HG03558 (cell line): ENCODE results near the gene PLD1.
"Not testable (repeated sequence)": the region's sequence is repeated elsewhere in the genome, so short reads cannot be mapped to it uniquely, and the experiment has no call there.

Experiments
- ATAC-seq: cut with Tn5 transposase; IDR thresholded peaks from one replicate; pipeline ENCODE4 v1.9.1; 2021; ENCODE audit warnings: moderate number of reproducible peaks; ENCODE audit not compliant: unreplicated experiment; ENCODE audit errors: extremely low read depth

PLD1 gene

DNA sequence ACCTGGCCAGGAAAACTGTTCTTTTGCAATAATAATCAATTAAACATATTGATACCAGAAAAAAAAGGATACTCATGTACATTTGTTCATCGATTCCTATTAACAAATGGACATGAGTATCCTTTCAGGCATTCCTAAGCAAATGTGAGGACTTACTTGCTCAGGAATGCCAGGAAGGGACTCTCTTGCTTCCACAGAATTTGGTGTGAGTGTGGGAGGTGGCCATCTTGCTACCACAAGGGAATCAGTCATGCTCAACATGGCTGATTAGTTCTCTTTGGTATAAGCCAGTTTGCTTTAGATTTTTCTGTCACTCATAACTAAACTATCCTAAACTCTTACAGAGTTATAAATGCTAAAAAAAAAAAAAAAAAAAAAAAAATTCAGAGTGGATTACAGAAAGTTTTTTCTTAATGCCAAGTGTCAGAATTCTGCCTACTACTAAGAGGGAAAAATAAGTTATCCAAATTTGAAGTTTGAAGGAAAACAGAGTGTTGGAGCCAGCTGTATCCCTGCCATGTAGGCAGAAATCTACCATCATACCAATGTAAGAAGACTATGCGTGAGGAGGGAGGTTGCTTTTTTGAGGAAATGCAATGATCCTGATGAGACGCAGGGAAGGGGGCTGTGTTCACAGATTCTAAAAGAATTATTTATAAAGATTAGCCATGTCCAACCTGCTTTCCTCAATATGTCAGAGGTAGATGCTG is 98.7 kb downstream of the PLD1 start:
- no peak for ATAC-seq

DNA sequence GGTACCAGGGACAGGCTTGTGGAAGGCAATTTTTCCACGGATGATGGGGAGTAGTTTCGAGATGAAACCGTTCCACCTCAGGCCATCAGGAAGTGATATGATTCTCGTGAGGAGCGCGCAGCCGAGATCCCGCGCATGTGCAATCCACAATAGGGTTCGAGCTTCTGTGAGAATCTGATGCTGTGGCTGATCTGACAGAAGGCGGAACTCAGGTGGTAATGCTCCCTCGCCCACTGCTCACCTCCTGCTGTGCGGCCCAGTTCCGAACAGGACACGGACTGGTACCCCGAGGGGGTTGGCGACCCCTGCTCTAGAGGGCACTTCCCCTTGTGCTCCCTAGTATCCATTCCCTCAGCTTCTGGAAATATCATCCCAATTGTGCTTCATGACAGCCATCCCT is 99.9 kb downstream of the PLD1 start:
- ATAC-seq = no peak

DNA sequence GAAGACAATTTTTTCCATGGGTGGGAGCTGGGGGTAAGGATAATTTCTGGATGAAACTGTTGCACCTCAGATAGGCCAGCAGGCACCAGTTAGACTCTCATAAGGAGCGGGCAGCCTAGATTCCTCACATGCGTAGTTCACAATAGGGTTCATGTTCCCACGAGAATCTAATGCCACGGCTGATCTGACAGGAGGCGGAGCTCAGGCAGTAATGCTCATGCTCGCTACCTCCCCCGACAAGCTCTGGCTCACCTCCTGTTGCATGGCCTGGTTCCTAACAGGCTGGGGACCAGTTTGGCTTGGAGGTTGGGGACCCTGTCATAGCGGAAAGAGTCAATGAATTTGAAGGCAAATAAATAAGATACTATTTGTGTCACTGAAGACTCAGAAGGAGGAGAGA is 105.5 kb downstream of the PLD1 start:
- ATAC-seq = no peak

- no peak for ATAC-seq
Observed at GRCh38 chr3:171704002-171704401, 106.3 kb downstream of the PLD1 start.

DNA sequence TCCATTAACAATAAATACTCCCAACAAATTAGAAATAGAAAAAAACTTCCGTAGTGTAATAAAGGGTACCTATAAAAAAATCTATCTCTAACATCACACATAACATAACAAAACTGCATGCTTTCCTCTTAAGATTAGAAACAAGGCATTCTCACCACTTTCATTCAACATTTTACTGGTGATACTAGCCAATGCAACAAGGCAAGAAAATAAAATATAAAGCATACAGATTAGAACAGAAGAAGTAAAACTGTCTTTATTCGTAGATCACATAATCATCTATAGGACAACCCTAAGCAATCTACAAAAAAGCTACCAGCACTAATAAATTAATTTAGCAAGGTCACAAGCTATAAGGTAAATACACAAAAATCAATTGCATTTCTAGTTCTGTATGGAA is 107.1 kb downstream of the PLD1 start:
- ATAC-seq = no peak

DNA sequence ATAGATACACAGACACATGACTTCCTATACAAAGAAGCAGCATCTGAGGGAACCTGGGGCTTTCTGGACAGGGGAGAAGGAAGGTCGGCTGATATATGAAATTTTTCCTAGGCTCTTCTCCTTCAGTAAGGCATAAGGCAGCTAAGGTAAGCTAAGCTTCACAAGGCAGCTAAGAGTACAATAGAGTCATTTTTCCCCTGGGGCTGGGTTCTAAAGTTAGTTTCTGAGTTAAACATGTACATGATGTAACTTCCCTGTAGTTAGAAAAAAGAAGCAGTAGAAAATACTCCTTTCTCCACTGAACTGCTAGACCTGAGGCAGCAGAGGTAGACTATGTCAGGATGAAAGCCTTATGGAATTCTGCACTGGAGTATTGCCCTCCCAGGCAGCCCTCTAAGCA is 109.6 kb downstream of the PLD1 start:
- ATAC-seq = no peak

GRCh38 chr3:171700157-171700556 is 110.1 kb downstream of the PLD1 start:
- ATAC-seq = no peak

DNA sequence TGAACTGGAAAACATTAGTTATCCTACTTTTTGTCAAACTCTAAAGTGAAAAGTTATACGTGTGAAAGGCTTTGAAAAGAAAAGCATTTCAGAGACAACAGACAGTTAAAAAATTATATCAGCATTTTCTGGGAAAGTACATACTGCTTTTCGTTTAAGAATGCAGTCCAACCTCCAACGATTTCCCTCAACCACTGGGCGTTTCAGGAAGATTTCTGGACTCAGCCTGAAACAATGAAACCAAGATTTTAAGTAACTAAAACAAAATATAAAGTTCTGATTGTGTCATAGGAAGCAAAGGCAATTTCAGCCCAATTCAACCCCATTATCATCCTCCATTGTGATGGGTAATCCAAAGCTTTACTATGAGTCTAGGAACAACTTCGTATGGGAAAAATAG is 110.7 kb downstream of the PLD1 start:
- ATAC-seq = no peak

DNA sequence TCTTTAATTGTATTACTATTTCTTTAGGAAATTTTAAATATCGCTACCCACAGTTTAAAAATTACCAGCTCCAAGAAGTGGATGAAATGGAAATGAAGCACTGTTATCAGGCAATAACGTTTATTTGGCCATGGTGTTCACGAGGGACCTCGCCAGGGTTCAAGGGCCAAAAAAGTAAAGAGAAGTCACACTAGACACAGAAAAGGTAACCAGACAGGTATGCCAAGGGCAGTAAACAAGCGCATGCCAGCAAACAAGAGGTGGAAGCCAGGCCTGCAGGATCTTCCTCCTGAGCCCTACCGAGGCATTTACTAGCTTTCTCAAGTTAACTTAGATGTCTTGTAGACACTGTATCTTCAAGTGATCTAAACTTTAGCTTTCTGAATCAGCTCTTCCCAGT is 113.5 kb downstream of the PLD1 start:
- no peak for ATAC-seq

GRCh38 chr3:171695426-171695825 is 114.9 kb downstream of the PLD1 start:
- ATAC-seq = no peak

GRCh38 chr3:171694888-171695287 is 115.4 kb downstream of the PLD1 start:
- ATAC-seq = no peak

DNA sequence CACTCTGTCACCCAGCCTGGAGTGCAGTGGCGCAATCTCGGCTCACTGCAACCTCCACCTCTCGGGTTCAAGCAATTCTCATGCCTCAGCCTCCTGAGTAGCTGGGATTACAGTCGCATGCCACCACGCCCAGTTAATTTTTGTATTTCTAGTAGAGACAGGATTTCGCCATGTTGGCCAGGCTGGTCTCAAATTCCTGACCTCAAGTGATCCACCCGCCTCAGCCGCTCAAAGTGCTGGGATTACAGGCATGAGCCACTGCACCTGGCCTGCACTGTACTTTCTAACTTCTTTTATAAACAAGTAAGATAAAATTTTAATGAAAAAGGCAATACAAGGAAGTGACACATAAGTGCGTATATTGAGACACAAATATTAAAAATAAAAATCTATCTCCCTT is 117.7 kb downstream of the PLD1 start:
- not testable (repeated sequence) for ATAC-seq

- ATAC-seq = no peak
Observed at GRCh38 chr3:171691485-171691884, 118.8 kb downstream of the PLD1 start.

DNA sequence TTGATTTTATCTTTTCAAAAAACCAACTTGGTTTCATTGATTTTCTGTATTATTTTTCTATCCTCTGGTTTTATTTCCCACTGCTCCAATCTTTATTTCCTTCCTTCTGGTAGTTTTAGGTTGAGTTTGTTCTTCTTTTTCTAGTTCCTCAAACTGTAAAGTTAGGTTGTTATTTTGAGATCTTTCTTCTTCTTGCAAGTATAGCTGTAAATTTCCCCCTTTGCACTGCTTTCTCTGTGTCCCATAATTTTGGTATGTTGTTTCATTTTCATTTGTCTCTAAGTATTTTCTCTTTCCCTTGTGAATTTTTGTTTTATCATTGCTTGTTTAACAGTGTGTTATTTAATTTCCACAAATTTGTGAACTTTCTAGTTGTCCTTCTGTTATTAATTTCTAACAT is 120.0 kb downstream of the PLD1 start:
- no peak for ATAC-seq

DNA sequence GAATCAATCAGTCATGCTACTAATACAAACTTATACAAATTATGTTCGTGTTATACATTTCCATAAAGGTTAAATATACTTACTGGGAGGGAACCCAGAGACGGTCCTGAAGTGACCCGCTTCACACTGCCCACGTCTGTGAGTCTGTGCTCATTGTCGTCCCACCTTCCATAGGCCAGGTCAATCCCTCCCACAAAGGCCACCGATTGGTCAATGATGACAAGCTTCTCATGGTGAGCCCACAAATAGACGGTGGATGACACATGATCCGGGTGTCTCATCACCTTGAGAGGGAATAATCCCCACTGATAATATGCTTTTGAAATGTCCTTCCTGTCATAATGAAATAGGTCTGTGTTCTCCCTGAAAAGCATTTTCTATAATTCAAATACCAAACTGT is 121.7 kb downstream of the PLD1 start:
- no peak for ATAC-seq

DNA sequence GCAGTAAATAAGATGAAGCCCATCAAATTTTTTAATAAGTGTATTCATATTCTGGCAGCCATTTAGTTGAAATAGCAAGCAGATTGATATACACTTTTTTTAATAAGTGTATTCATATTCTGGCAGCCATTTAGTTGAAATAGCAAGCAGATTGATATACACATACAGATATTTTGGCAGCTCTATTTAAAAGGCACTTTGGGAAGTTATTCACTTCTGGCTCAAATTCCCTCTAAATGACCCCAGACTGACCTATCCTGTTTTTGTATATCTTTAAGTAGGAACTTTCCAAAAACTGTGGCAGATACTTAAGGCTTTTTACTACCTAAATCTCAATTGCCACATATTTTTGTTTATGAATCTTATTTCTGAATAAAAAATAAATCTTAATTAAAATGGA is 122.3 kb downstream of the PLD1 start:
- ATAC-seq = no peak

- no peak for ATAC-seq
Observed at GRCh38 chr3:171687581-171687980, 122.7 kb downstream of the PLD1 start.

- ATAC-seq = no peak
Observed at GRCh38 chr3:171687064-171687463, 123.2 kb downstream of the PLD1 start.

DNA sequence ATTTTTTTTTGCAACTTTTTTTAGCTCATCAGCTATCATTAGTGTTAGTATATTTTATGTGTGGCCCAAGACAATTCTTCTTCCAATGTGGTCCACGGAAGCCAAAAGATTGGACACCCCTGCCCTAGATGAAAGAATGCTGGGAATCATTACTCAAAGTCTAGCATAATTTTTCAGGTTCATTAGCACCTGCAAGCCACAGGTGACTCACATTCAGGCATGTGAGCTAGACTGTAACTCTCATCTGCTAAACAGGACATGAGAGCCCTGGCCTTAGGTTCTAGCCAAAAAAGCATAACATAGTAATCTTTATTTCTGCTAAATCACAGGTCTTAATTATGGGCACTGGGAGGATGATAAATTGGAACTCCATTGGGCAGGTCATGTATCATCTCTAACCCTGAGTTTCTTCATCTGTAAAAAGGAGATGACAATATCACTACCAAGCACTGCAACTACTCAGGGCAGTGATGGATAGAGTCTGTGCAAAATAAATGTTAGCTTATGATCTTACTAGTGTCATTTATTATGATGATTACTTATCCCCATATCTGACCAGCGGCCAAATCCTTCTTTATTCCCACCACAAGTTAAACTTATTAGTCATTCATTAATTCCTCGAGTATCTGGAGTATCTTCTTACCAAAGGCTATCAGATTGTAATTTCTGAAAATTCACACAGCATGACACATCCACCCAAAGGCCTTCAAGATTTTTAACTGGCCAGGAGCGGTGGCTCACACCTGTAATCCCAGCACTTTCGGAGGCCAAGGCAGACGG is 125.0 kb downstream of the PLD1 start:
- ATAC-seq = no peak

DNA sequence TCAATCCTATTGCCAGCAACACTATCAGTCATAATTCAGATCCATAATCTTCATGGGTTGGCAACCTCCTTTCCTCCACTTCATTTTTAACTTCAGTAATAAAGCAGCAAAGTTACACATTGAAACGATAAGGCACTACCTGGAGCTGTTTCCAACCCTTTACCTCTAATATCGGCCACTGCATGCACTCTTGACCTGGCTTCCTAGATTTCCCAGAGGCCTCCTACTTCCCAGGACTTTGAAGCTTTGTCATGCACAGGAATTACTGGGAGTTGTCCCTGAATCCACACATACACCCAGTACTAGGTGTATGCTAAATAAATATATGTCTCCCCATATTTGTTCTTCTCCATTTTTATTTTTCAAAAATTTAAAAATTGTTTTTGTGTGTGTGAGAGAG is 126.1 kb downstream of the PLD1 start:
- ATAC-seq = no peak

DNA sequence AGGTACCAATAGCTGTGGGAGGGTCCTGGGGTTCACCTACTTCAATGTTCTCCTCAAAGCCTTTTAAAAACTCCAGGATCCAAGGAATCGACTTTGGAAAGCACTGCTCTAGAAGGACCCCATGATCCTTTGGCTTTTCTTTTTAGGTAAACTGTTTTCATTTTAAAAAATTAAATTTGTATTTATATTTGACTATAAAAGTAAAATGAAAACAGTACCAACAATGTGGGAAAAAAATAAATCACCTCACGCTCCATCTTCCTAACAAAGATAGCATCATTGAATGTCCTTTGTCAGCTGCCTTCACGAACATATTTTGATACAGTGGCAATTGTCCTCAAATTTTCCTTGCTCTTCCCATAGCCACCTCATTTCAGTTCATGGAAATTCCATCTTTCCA is 127.5 kb downstream of the PLD1 start:
- no peak for ATAC-seq
